Upper lobe of left lung (tissue), 4 donors: ENCODE results near the gene CLIP2.
"Not testable (repeated sequence)": the region's sequence is repeated elsewhere in the genome, so short reads cannot be mapped to it uniquely, and the experiment has no call there.

Experiments used
- POLR2A ChIP-seq, 4 donors: fragments of 450-650 bp; IDR thresholded peaks; one replicate each; pipeline ENCODE4 v1.5.1; 2016 to 2017; ENCODE audit warnings: antibody characterized with exemption in 4 of 4, mild to moderate bottlenecking in 2 of 4
- TF ChIP-seq, protein P1 (sequence below), 6 experiments: fragments of 450-650 bp in 4 of 6; fragments of 200-600 bp in 2 of 6; sonication (generic) in 2 of 6; IDR thresholded peaks; one replicate each; pipeline ENCODE4 v1.5.1; 2016 to 2019; ENCODE audit warnings: antibody characterized with exemption in 6 of 6

GRCh38 chr7:74352551-74353138, 63.4 kb downstream of the CLIP2 start:
- not testable (repeated sequence) for TF ChIP-seq POLR2A (IDR thresholded peaks at IDR 0.05)
- TF ChIP-seq, protein P1, sequence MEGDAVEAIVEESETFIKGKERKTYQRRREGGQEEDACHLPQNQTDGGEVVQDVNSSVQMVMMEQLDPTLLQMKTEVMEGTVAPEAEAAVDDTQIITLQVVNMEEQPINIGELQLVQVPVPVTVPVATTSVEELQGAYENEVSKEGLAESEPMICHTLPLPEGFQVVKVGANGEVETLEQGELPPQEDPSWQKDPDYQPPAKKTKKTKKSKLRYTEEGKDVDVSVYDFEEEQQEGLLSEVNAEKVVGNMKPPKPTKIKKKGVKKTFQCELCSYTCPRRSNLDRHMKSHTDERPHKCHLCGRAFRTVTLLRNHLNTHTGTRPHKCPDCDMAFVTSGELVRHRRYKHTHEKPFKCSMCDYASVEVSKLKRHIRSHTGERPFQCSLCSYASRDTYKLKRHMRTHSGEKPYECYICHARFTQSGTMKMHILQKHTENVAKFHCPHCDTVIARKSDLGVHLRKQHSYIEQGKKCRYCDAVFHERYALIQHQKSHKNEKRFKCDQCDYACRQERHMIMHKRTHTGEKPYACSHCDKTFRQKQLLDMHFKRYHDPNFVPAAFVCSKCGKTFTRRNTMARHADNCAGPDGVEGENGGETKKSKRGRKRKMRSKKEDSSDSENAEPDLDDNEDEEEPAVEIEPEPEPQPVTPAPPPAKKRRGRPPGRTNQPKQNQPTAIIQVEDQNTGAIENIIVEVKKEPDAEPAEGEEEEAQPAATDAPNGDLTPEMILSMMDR (IDR thresholded peaks at IDR 0.05), result not testable (repeated sequence)
